ENCODE results near the gene ESR2. TPM values are rescaled to one million over a fixed set of nuclear protein-coding genes. Genes with fewer than 3 reads are reported as not detected.
"Not testable (repeated sequence)": the region's sequence is repeated elsewhere in the genome, so short reads cannot be mapped to it uniquely, and the experiment has no call there.

Gene ESR2
- total RNA-seq, 3 donors from 2014 or later = 0.98 to 2.2 (median 1.5) TPM

DNA sequence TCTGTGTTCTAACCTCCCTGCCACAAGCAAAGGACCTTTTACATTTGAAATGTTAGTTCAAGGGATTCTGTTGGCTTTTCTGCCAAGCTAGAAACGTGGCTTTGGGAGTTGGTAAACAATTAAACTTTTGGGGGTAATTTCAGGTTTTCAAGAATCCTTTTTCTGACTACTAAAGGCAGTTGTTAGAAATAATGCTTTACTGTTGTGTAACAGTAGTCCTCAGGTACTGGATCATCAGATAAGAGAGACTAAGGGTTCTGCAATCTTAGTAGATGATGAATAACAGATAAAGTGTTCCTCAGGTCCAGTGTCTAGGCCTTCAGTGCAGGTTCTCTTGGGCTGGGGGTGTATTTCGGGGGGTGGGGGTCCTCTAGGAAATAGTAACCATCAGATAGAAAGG, 249.1 kb downstream of the ESR2 start:
- Histone ChIP-seq H3K27ac (no peak overlapping the region), H3K9me3 (no peaks in the 10 kb centered on the region), H3K4me3 (no peak overlapping the region), H3K36me3 (no peaks in the 10 kb centered on the region), H3K27me3 (no peaks in the 10 kb centered on the region), H3K4me1 (no peaks in the 10 kb centered on the region)
- no peak for TF ChIP-seq POLR2A (IDR thresholded peaks at IDR 0.05)
- TF ChIP-seq CTCF (IDR thresholded peaks at IDR 0.05) = no peak
- no peak for TF ChIP-seq POLR2AphosphoS5 (IDR thresholded peaks at IDR 0.05)
- DNase-seq (ENCODE audit: low spot score in 2 of 2) = no peak
- intact Hi-C loops (cut with DNase I; ENCODE audit: low total_unique reads) = no loop called here

DNA sequence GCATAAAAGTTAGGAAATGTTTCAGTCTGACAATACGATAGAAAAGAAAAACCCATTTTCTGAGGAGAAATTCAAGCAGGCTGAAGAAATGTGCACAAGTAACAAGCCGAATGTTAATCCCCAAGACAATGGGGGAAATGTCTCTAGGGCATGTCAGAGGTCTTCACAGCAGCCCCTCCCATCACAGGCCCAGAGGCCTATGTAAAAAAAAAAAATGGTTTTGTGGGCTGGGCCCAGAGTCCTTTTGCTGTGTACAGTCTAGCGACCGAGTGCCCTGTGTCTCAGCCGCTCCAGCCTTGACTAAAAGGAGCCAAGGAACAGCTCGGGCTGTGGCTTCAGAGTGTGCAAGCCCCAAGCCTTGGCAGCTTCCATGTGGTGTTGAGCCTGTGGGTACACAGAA, 250.9 kb downstream of the ESR2 start:
- H3K4me1 ChIP-seq; H3K4me3 ChIP-seq; DNase-seq (ENCODE audit: low spot score in 2 of 2); H3K36me3 ChIP-seq; H3K27ac ChIP-seq; intact Hi-C loops (cut with DNase I; ENCODE audit: low total_unique reads); H3K27me3 ChIP-seq; H3K9me3 ChIP-seq: not testable (repeated sequence)

- Histone ChIP-seq H3K27me3 (no peaks in the 10 kb centered on the region), H3K27ac (no peak overlapping the region), H3K4me3 (no peak overlapping the region), H3K9me3 (no peaks in the 10 kb centered on the region), H3K36me3 (no peaks in the 10 kb centered on the region), H3K4me1 (no peaks in the 10 kb centered on the region)
- intact Hi-C loops (cut with DNase I; ENCODE audit: low total_unique reads) = no loop called here
- DNase-seq (ENCODE audit: low spot score in 2 of 2) = no peak
- TF ChIP-seq POLR2A (IDR thresholded peaks at IDR 0.05) (no peak), CTCF (IDR thresholded peaks at IDR 0.05) (no peak), POLR2AphosphoS5 (IDR thresholded peaks at IDR 0.05) (no peak)
Measured at GRCh38 chr14:64040044-64040443, 254.1 kb downstream of the ESR2 start.

DNA sequence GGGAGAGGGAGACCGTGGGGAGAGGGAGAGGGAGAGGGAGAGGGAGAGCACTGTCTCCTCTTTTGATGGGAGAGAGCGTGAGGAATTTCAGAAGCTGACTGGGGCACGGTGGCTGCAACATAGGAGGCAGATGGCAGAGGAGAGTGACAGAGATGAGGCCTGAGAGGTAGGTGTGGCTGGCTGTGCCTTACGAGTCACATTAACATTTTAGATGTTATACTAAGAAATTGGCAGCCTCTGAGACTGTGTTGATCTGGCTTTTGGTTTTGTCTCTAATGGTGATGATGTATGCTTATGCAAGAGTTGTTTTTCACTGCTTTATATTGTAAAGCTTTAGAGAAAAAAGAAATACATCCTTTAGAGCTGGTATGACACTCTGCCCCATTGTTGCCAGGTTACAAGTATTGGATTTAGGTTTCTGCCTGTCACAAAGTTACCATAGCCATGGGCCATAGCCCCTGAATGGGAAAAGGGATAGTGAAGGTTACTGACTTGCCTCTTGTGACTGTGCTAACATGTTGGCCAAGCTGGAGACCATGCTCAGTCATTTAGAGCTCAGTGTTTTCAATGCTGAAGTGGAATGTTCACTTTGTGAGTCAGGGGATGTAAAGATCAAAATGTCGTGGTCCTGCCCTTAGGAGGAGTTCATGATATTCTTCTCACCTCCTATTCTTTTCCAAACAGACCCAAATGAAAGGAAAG, 255.2 kb downstream of the ESR2 start:
- Histone ChIP-seq H3K27me3 (no peaks in the 10 kb centered on the region), H3K27ac (no peak overlapping the region), H3K4me1 (no peaks in the 10 kb centered on the region), H3K9me3 (no peaks in the 10 kb centered on the region), H3K36me3 (no peaks in the 10 kb centered on the region), H3K4me3 (no peak overlapping the region)
- TF ChIP-seq POLR2AphosphoS5 (IDR thresholded peaks at IDR 0.05) = no peak
- no peak for TF ChIP-seq CTCF (IDR thresholded peaks at IDR 0.05)
- intact Hi-C loops (cut with DNase I; ENCODE audit: low total_unique reads) = no loop called here
- DNase-seq (ENCODE audit: low spot score in 2 of 2) = no peak

DNA sequence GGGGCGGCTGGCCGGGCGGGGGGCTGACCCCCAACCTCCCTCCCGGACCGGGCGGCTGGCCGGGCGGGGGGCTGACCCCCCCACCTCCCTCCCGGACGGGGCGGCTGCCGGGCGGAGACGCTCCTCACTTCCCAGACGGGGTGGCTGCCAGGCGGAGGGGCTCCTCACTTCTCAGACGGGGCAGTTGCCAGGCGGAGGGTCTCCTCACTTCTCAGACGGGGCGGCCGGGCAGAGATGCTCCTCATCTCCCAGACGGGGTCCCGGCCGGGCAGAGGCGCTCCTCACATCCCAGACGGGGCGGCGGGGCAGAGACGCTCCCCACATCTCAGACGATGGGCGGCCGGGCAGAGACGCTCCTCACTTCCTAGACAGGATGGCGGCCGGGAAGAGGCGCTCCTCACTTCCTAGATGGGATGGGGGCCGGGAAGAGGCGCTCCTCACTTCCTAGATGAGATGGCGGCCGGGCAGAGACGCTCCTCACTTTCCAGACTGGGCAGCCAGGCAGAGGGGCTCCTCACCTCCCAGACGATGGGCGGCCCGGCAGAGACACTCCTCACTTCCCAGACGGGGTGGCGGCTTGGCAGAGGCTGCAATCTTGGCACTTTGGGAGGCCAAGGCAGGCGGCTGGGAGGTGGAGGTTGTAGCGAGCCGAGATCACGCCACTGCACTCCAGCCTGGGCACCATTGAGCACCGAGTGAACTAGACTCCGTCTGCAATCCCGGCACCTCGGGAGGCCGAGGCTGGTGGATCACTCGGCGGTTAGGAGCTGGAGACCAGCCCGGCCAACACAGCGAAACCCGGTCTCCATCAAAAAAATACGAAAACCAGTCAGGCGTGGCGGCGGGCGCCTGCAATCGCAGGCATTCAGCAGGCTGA, 256.1 kb downstream of the ESR2 start:
- H3K9me3 ChIP-seq; H3K4me3 ChIP-seq; intact Hi-C loops (cut with DNase I; ENCODE audit: low total_unique reads); H3K27me3 ChIP-seq; H3K36me3 ChIP-seq; H3K27ac ChIP-seq; DNase-seq (ENCODE audit: low spot score in 2 of 2); H3K4me1 ChIP-seq: not testable (repeated sequence)

DNA sequence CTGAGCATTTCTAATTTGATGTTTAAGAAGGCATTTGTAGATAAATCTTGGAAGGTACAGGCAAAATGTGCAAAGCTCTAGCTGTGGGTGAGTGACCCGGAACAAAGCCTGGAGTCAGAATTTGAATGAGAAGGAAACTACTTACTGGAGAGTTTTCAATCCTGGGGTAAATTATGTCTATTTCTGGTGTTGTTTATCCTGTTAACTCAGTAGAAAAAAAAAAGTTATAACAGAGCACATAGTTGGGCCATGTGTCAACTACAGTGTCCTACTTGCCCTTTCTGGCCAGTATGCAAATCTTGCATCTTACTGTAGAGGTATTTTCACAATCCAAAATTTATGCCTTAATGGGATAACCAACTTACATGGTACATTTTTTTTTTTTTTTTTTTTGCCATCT, 259.0 kb downstream of the ESR2 start:
- no peak for TF ChIP-seq POLR2A (IDR thresholded peaks at IDR 0.05)
- no peak for TF ChIP-seq CTCF (IDR thresholded peaks at IDR 0.05)
- TF ChIP-seq POLR2AphosphoS5 (IDR thresholded peaks at IDR 0.05) = no peak
- H3K36me3 ChIP-seq = peaks cover 11% of the 10 kb centered on the region
- intact Hi-C loops (cut with DNase I; ENCODE audit: low total_unique reads) = no loop called here
- H3K27ac ChIP-seq = no peak overlapping the region
- no peaks in the 10 kb centered on the region for H3K27me3 ChIP-seq
- DNase-seq (ENCODE audit: low spot score in 2 of 2) = no peak
- no peaks in the 10 kb centered on the region for H3K9me3 ChIP-seq
- no peak overlapping the region for H3K4me3 ChIP-seq
- H3K4me1 ChIP-seq = no peaks in the 10 kb centered on the region

All from breast epithelium (tissue), 4 donors.